HG03520 (cell line): ENCODE measurements around the gene TSPAN31.

Experiments used
- ATAC-seq: cut with Tn5 transposase; IDR thresholded peaks from one replicate; pipeline ENCODE4 v1.9.1; 2021; ENCODE audit warnings: mild to moderate bottlenecking, moderate library complexity; ENCODE audit not compliant: unreplicated experiment

TSPAN31 gene

GRCh38 chr12:57751788-57752667, 7.2 kb downstream of the TSPAN31 start, which contains the start of gene CDK4:
CDK4 (minus strand) TSS chr12:57752310; CDS start chr12:57751717, 593 bp downstream.
- ATAC-seq = peak; percentile 65

- no peak for ATAC-seq
These were observed 7.8 kb downstream of the TSPAN31 start for GRCh38 chr12:57752668-57753000.

GRCh38 chr12:57753756-57754337, 9.0 kb downstream of the TSPAN31 start:
- ATAC-seq = no peak

- ATAC-seq = no peak
These were observed 9.8 kb downstream of the TSPAN31 start, which contains the start of gene MARCHF9 for GRCh38 chr12:57754411-57755193. MARCHF9 (plus strand) TSS chr12:57755103; CDS start chr12:57755529, 426 bp downstream.

- ATAC-seq = no peak
These were observed 10.3 kb downstream of the TSPAN31 start for GRCh38 chr12:57755194-57755453.

- ATAC-seq = no peak
These were observed 10.9 kb downstream of the TSPAN31 start for GRCh38 chr12:57755454-57756372.

GRCh38 chr12:57756406-57757341, 11.8 kb downstream of the TSPAN31 start:
- ATAC-seq = peak; percentile 22

GRCh38 chr12:57757771-57758170, 12.9 kb downstream of the TSPAN31 start:
- no peak for ATAC-seq

GRCh38 chr12:57758552-57759359, 13.9 kb downstream of the TSPAN31 start:
- ATAC-seq = no peak

- no peak for ATAC-seq
These were observed 14.6 kb downstream of the TSPAN31 start for GRCh38 chr12:57759360-57759980.

GRCh38 chr12:57760347-57760982, 15.6 kb downstream of the TSPAN31 start:
- no peak for ATAC-seq

- no peak for ATAC-seq
These were observed 16.7 kb downstream of the TSPAN31 start for GRCh38 chr12:57761391-57761998.

- ATAC-seq = no peak
These were observed 17.6 kb downstream of the TSPAN31 start for GRCh38 chr12:57762463-57762862.

GRCh38 chr12:57763881-57764661, 19.2 kb downstream of the TSPAN31 start:
- no peak for ATAC-seq

- ATAC-seq = no peak
These were observed 19.8 kb downstream of the TSPAN31 start for GRCh38 chr12:57764662-57765002.

GRCh38 chr12:57765003-57765697, 20.3 kb downstream of the TSPAN31 start:
- peak; percentile 54 for ATAC-seq
